GM18870 (cell line): ENCODE measurements around the gene KDM3A.

Experiments used
- ATAC-seq: cut with Tn5 transposase; IDR thresholded peaks from one replicate; pipeline ENCODE4 v1.9.1; 2021; ENCODE audit warnings: moderate library complexity; ENCODE audit not compliant: unreplicated experiment

The KDM3A gene

GRCh38 chr2:86430368-86430767 is 10.8 kb upstream of the KDM3A start:
- no peak for ATAC-seq

GRCh38 chr2:86433137-86433536 is 8.0 kb upstream of the KDM3A start:
- no peak for ATAC-seq

GRCh38 chr2:86434290-86434689 is 6.9 kb upstream of the KDM3A start:
- ATAC-seq, result no peak

GRCh38 chr2:86435531-86435930 is 5.6 kb upstream of the KDM3A start:
- no peak for ATAC-seq

GRCh38 chr2:86436328-86436727 is 4.8 kb upstream of the KDM3A start:
- ATAC-seq, result no peak

GRCh38 chr2:86439879-86440630 is 1.1 kb upstream of the KDM3A start:
- no peak for ATAC-seq

- no peak for ATAC-seq
These were observed 266 bp downstream of the KDM3A start for GRCh38 chr2:86441392-86441881.

- peak; percentile 7 for ATAC-seq
These were observed 891 bp downstream of the KDM3A start for GRCh38 chr2:86441882-86442641.

- ATAC-seq, result peak; percentile 76
These were observed 1.5 kb downstream of the KDM3A start for GRCh38 chr2:86442642-86443005.

- ATAC-seq, result no peak
These were observed 2.6 kb downstream of the KDM3A start for GRCh38 chr2:86443631-86444350.

- ATAC-seq, result no peak
These were observed 4.3 kb downstream of the KDM3A start for GRCh38 chr2:86445436-86445835.

GRCh38 chr2:86446060-86446459 is 4.9 kb downstream of the KDM3A start:
- ATAC-seq, result no peak

- no peak for ATAC-seq
These were observed 12.7 kb downstream of the KDM3A start for GRCh38 chr2:86453836-86454235.

GRCh38 chr2:86454238-86454637 is 13.1 kb downstream of the KDM3A start:
- ATAC-seq, result no peak

GRCh38 chr2:86455181-86455580 is 14.0 kb downstream of the KDM3A start:
- ATAC-seq, result no peak

GRCh38 chr2:86461042-86461743 is 20.0 kb downstream of the KDM3A start:
- ATAC-seq, result no peak

- ATAC-seq, result no peak
These were observed 23.5 kb downstream of the KDM3A start for GRCh38 chr2:86464652-86465051.

- no peak for ATAC-seq
These were observed 25.1 kb downstream of the KDM3A start for GRCh38 chr2:86466306-86466705.

- ATAC-seq, result no peak
These were observed 27.2 kb downstream of the KDM3A start for GRCh38 chr2:86468162-86469033.

- ATAC-seq, result no peak
These were observed 29.7 kb downstream of the KDM3A start for GRCh38 chr2:86470890-86471289.
